Measurements from ENCODE around the gene GJA4. TPM values are rescaled to one million over a fixed set of nuclear protein-coding genes. Genes with fewer than 3 reads are reported as not detected.

GJA4 gene
- total and polyA plus RNA-seq, 4 donors = 6.4 to 28.9 (median 19.3) TPM

- Histone ChIP-seq H3K9ac (ENCODE audit: insufficient read depth in 1 of 2, low read length in 2 of 2) (no peak overlapping the region), H3K36me3 (ENCODE audit: control insufficient read depth in 4 of 4, insufficient read depth in 4 of 4, low read length in 4 of 4) (no peaks in the 10 kb centered on the region), H3K9me3 (ENCODE audit: control insufficient read depth in 4 of 4, insufficient read depth in 3 of 4, low read length in 3 of 4) (no peaks in the 10 kb centered on the region), H3K4me1 (ENCODE audit: control insufficient read depth in 5 of 5, insufficient read depth in 5 of 5, low read length in 5 of 5) (peaks cover 0 to 8% (median 0%) of the 10 kb centered on the region in 5 donors), H3K27ac (ENCODE audit: low read depth in 1 of 2, low read length in 1 of 2) (no peak overlapping the region), H3K27me3 (ENCODE audit: control insufficient read depth in 3 of 3, insufficient read depth in 3 of 3, low read length in 2 of 3) (peaks cover 0 to 33% (median 31%) of the 10 kb centered on the region in 3 donors), H3K4me3 (no peak overlapping the region)
- TF ChIP-seq CTCF (IDR thresholded peaks at IDR 0.05; ENCODE audit: control extremely low read depth, extremely low read depth) = no peak
- 73 to 80% methylated on average over 6 of the region's 6 CpGs for WGBS, 2 donors
- no peak for DNase-seq
- ATAC-seq (ENCODE audit: insufficient read depth, low FRiP score) = no peak
These were observed 14.4 kb upstream of the GJA4 start for GRCh38 chr1:34778381-34778780.

GRCh38 chr1:34779005-34779404, 13.8 kb upstream of the GJA4 start:
- WGBS, 2 donors = 77 to 91% methylated on average over 5 of the region's 5 CpGs
- Histone ChIP-seq H3K4me1 (ENCODE audit: control insufficient read depth in 5 of 5, insufficient read depth in 5 of 5, low read length in 5 of 5) (peaks cover 0 to 8% (median 0%) of the 10 kb centered on the region in 5 donors), H3K27ac (ENCODE audit: low read depth in 1 of 2, low read length in 1 of 2) (no peak overlapping the region), H3K36me3 (ENCODE audit: control insufficient read depth in 4 of 4, insufficient read depth in 4 of 4, low read length in 4 of 4) (no peaks in the 10 kb centered on the region), H3K27me3 (ENCODE audit: control insufficient read depth in 3 of 3, insufficient read depth in 3 of 3, low read length in 2 of 3) (peaks cover 0 to 36% (median 33%) of the 10 kb centered on the region in 3 donors), H3K9me3 (ENCODE audit: control insufficient read depth in 4 of 4, insufficient read depth in 3 of 4, low read length in 3 of 4) (no peaks in the 10 kb centered on the region), H3K4me3 (no peak overlapping the region), H3K9ac (ENCODE audit: insufficient read depth in 1 of 2, low read length in 2 of 2) (no peak overlapping the region)
- no peak for ATAC-seq (ENCODE audit: insufficient read depth, low FRiP score)
- TF ChIP-seq CTCF (IDR thresholded peaks at IDR 0.05; ENCODE audit: control extremely low read depth, extremely low read depth) = no peak
- DNase-seq = no peak

- ATAC-seq (ENCODE audit: insufficient read depth, low FRiP score) = no peak
- Histone ChIP-seq H3K36me3 (ENCODE audit: control insufficient read depth in 4 of 4, insufficient read depth in 4 of 4, low read length in 4 of 4) (no peaks in the 10 kb centered on the region), H3K9ac (ENCODE audit: insufficient read depth in 1 of 2, low read length in 2 of 2) (no peak overlapping the region), H3K4me3 (no peak overlapping the region), H3K27ac (ENCODE audit: low read depth in 1 of 2, low read length in 1 of 2) (no peak overlapping the region), H3K9me3 (ENCODE audit: control insufficient read depth in 4 of 4, insufficient read depth in 3 of 4, low read length in 3 of 4) (no peaks in the 10 kb centered on the region), H3K4me1 (ENCODE audit: control insufficient read depth in 5 of 5, insufficient read depth in 5 of 5, low read length in 5 of 5) (peaks cover 0 to 8% (median 0%) of the 10 kb centered on the region in 5 donors), H3K27me3 (ENCODE audit: control insufficient read depth in 3 of 3, insufficient read depth in 3 of 3, low read length in 2 of 3) (peaks cover 0 to 37% (median 33%) of the 10 kb centered on the region in 3 donors)
- no peak for DNase-seq
- TF ChIP-seq CTCF (IDR thresholded peaks at IDR 0.05; ENCODE audit: control extremely low read depth, extremely low read depth) = no peak
- WGBS, 2 donors = 85 to 87% methylated on average over 5 of the region's 5 CpGs
These were observed 13.3 kb upstream of the GJA4 start for GRCh38 chr1:34779526-34779925.

- H3K9ac ChIP-seq (ENCODE audit: insufficient read depth in 1 of 2, low read length in 2 of 2) = no peak overlapping the region
- DNase-seq (no peak), ATAC-seq (ENCODE audit: insufficient read depth, low FRiP score) (no peak)
- no peak overlapping the region for H3K27ac ChIP-seq (ENCODE audit: low read depth in 1 of 2, low read length in 1 of 2)
- peaks cover 0 to 39% (median 33%) of the 10 kb centered on the region in 3 donors for H3K27me3 ChIP-seq (ENCODE audit: control insufficient read depth in 3 of 3, insufficient read depth in 3 of 3, low read length in 2 of 3)
- no peak overlapping the region for H3K4me3 ChIP-seq
- no peaks in the 10 kb centered on the region for H3K9me3 ChIP-seq (ENCODE audit: control insufficient read depth in 4 of 4, insufficient read depth in 3 of 4, low read length in 3 of 4)
- no peak for TF ChIP-seq CTCF (IDR thresholded peaks at IDR 0.05; ENCODE audit: control extremely low read depth, extremely low read depth)
- H3K36me3 ChIP-seq (ENCODE audit: control insufficient read depth in 4 of 4, insufficient read depth in 4 of 4, low read length in 4 of 4) = no peaks in the 10 kb centered on the region
- 86 to 87% methylated on average over 5 of the region's 5 CpGs for WGBS, 2 donors
- H3K4me1 ChIP-seq (ENCODE audit: control insufficient read depth in 5 of 5, insufficient read depth in 5 of 5, low read length in 5 of 5) = peaks cover 0 to 8% (median 0%) of the 10 kb centered on the region in 5 donors
These were observed 12.8 kb upstream of the GJA4 start for GRCh38 chr1:34779962-34780361.
